ENCODE measurements around the gene CELA2B. TPM values are rescaled to one million over a fixed set of nuclear protein-coding genes. Genes with fewer than 3 reads are reported as not detected.

CELA2B gene
- polyA plus RNA-seq, 2 of the 4 experiments (the other 2 are of a cell fraction): not detected

DNA sequence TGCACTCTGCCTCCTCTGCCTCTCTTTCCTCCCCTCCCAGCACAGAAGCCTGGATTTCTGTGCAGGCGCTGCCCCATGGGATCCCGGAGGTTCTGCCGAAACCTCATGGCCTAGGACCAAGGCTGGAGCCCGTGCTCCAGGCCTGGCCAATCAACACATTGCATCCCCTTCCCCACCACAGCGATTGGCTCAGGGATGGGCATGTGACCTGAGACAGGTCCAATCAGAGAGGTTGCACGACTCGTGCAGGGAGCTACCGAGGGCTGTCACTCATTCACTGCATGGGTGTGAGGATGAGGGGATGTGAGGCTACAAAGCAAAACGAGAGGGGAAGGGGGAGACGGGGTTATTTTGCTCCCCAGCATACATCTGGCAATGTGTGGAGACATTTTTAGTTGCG, 3.3 kb upstream of the CELA2B start:
- CTCF ChIA-PET: no interaction called here
- Histone ChIP-seq H3K9me3 (no peaks in the 10 kb centered on the region; the same call in 2 of the 3 replicates), H3K4me3 (no peak overlapping the region), H3K4me1 (no peaks in the 10 kb centered on the region), H3K27ac (no peak overlapping the region), H3K4me2 (no peak overlapping the region)
- TF ChIP-seq FOSB (CRISPR knock-in tag; IDR thresholded peaks at IDR 0.05): no peak
- no peak for TF ChIP-seq CEBPB (IDR thresholded peaks at IDR 0.05)
- TF ChIP-seq PBX3 (IDR thresholded peaks at IDR 0.05): no peak
- no peak for TF ChIP-seq CBX8 (IDR thresholded peaks at IDR 0.05)
- TF ChIP-seq FOSL2 (IDR thresholded peaks at IDR 0.05): no peak
- TF ChIP-seq FOSL2 (CRISPR knock-in tag; IDR thresholded peaks at IDR 0.05): no peak
- TF ChIP-seq RFX5 (IDR thresholded peaks at IDR 0.05): no peak
- no peak for TF ChIP-seq ESRRA (IDR thresholded peaks at IDR 0.05; ENCODE audit: borderline replicate concordance, low read length)
- TF ChIP-seq CHD4 (IDR thresholded peaks at IDR 0.05; ENCODE audit: borderline replicate concordance): no peak
- TF ChIP-seq HOXB13 (CRISPR knock-in tag; IDR thresholded peaks at IDR 0.05; ENCODE audit: low read depth): no peak
- TF ChIP-seq, protein P1, sequence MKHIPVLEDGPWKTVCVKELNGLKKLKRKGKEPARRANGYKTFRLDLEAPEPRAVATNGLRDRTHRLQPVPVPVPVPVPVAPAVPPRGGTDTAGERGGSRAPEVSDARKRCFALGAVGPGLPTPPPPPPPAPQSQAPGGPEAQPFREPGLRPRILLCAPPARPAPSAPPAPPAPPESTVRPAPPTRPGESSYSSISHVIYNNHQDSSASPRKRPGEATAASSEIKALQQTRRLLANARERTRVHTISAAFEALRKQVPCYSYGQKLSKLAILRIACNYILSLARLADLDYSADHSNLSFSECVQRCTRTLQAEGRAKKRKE (CRISPR knock-in tag; IDR thresholded peaks at IDR 0.05; ENCODE audit: low read depth): no peak
- no peak for TF ChIP-seq ZNF302 (CRISPR knock-in tag; IDR thresholded peaks at IDR 0.05)
- no peak for TF ChIP-seq BHLHE40 (IDR thresholded peaks at IDR 0.05; ENCODE audit: low read depth, low read length)
- no peak for TF ChIP-seq EP300 (IDR thresholded peaks at IDR 0.05)
- TF ChIP-seq HES2 (IDR thresholded peaks at IDR 0.05): no peak
- no peak for TF ChIP-seq SMC3 (IDR thresholded peaks at IDR 0.05)
- no peak for TF ChIP-seq CBX2 (IDR thresholded peaks at IDR 0.05; ENCODE audit: borderline replicate concordance, low read depth)
- TF ChIP-seq RARB (CRISPR knock-in tag; IDR thresholded peaks at IDR 0.05): no peak
- no peak for TF ChIP-seq MAFK (IDR thresholded peaks at IDR 0.05; ENCODE audit: partially characterized antibody)
- DNase-seq (ENCODE audit: low read depth in 1 of 2, low spot score in 1 of 2) (no peak), ATAC-seq (no peak), FAIRE-seq (no peak)
- WGBS (ENCODE audit: missing lambda C conversion rate): 66% methylated on average over 9 of the region's 11 CpGs
- POLR2A ChIA-PET: no interaction called here

- ChIA-PET CTCF (no interaction called here), POLR2A (no interaction called here)
- H3K4me1 ChIP-seq: no peaks in the 10 kb centered on the region
- no peak overlapping the region for H3K4me3 ChIP-seq
- ATAC-seq (no peak), FAIRE-seq (no peak), DNase-seq (ENCODE audit: low read depth in 1 of 2, low spot score in 1 of 2) (no peak)
- TF ChIP-seq SMC3 (IDR thresholded peaks at IDR 0.05): no peak
- no peak for TF ChIP-seq JUNB (IDR thresholded peaks at IDR 0.05)
- TF ChIP-seq NR3C1 (IDR thresholded peaks at IDR 0.05): no peak
- no peak for TF ChIP-seq NPAS2 (CRISPR knock-in tag; IDR thresholded peaks at IDR 0.05; ENCODE audit: borderline replicate concordance)
- no peak for TF ChIP-seq FOSL2 (IDR thresholded peaks at IDR 0.05)
- no peak for TF ChIP-seq FOSL2 (CRISPR knock-in tag; IDR thresholded peaks at IDR 0.05)
- no peak for TF ChIP-seq PHF8 (IDR thresholded peaks at IDR 0.05; ENCODE audit: borderline replicate concordance, low read depth)
- no peak for TF ChIP-seq FOSB (CRISPR knock-in tag; IDR thresholded peaks at IDR 0.05)
- no peak for TF ChIP-seq HES2 (IDR thresholded peaks at IDR 0.05)
- no peak for TF ChIP-seq EHF (CRISPR knock-in tag; IDR thresholded peaks at IDR 0.05)
- TF ChIP-seq E2F6 (IDR thresholded peaks at IDR 0.05; ENCODE audit: borderline replicate concordance, low read depth): no peak
- no peak for TF ChIP-seq RNF2 (IDR thresholded peaks at IDR 0.05; ENCODE audit: borderline replicate concordance, low read depth)
- TF ChIP-seq KDM5A (IDR thresholded peaks at IDR 0.05): no peak
- TF ChIP-seq HDAC2 (IDR thresholded peaks at IDR 0.05): no peak
- no peak for TF ChIP-seq MYC (IDR thresholded peaks at IDR 0.05; ENCODE audit: borderline replicate concordance, low read length)
- 89% methylated on average over 3 of the region's 3 CpGs for WGBS (ENCODE audit: missing lambda C conversion rate)
- H3K27ac ChIP-seq: no peak overlapping the region
- H3K4me2 ChIP-seq: no peak overlapping the region
- no peaks in the 10 kb centered on the region for H3K9me3 ChIP-seq
These were observed 1.0 kb downstream of the CELA2B start for GRCh38 chr1:15476927-15477326.

Data from A549 (cell line).